ENCODE measurements around the gene LCN15. TPM values are rescaled to one million over a fixed set of nuclear protein-coding genes. Genes with fewer than 3 reads are reported as not detected.
"Not testable (repeated sequence)": the region's sequence is repeated elsewhere in the genome, so short reads cannot be mapped to it uniquely, and the experiment has no call there.

LCN15 gene
- total RNA-seq, 1 donor from 2014 or later, result 0.46 TPM

DNA sequence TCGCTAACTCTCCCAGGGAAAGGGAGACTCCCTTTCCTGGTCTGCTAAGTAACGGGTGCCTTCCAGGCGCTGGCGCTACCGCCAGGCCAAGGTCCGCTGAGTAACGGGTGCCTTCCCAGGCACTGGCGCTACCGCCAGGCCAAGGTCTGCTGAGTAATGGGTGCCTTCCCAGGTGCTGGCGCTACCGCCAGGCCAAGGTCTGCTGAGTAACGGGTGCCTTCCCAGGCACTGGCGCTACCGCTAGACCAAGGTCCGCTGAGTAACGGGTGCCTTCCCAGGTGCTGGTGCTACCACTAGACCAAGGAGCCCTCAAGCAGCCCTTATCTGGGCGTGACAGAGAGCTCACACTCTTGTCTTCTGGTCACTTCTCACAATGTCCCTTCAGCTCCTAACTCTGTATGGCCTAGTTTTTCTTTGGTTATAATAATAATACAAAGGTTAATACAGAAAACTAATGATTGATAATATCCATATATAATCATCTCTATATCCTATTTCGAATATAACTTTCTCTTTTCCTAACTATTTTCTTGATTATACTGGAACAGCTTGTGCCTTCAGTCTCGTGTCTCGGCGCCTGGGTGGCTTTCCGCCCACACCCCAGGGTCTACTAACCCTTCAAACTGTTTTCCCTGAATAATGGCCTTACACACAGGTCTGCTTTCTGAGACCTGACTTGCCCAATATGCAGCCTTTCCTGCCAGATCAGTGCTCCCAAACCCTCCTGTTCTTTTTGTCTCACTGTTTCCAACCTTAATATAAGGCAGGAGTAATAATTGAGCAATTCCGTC lies 21.4 kb upstream of the LCN15 start:
- ATAC-seq; DNase-seq (ENCODE audit: missing footprints): not testable (repeated sequence)
- intact Hi-C loops (cut with DNase I), result loop anchor here (2.0 to 10.0 kb wide), 2 partner anchors 249 to 279 kb away; no protein-coding TSS in a partner anchor

DNA sequence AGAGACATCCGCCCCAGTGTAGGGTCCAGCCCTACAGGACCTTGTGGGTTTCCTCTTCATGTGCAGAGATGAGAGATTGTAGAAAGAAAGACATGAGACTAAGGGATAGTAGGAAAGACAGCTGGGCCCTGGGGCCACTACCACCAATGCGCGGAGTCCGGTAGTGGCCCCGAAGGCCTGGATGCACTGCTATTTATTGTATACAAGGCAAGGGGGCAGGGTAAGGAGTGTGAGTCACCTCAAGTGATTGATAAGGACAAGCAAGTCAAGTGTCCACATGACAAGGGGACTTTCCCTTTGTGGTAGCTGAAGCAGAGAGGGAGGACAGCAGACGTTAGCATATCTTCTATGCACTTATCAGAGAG lies 20.7 kb upstream of the LCN15 start:
- intact Hi-C loops (cut with DNase I), result loop anchor here (10.0 kb wide), 1 partner anchor 280 kb away; no protein-coding TSS in a partner anchor
- DNase-seq (ENCODE audit: missing footprints) (no peak), ATAC-seq (no peak)

DNA sequence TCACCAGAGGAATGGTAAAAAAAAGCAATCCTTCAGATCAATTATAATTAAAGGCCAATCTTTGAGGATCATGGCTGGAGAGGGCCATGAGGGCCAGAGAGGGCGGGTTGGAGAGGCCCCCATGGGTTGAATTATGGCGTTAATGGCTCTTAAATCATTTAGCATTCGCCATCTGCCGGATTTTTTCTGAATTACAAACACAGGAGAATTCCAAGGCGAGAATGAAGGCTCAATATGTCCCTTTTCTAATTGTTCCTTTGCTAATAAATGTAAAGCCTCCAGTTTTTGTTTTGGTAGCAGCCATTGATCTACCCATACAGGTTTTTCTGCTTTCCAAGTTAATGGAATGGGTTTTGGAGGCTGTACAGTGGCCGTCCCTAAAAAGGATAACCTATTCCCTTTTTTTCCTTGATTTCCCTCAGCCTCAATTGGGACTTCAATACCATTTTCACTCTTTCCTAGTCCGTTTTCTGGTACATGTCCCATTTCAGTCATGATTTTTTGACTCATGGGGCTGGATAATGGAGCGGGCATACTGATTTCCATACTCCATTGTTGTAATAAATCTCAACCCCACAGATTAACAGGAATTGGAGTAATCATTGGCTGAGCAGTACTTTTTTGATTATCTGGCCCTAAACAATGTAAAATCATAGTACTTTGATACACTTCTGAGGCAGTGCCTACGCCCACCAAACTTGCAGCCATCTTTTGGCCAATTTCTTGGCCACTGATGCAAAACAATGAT lies 20.1 kb upstream of the LCN15 start:
- no peak for DNase-seq (ENCODE audit: missing footprints)
- intact Hi-C loops (cut with DNase I), result loop anchor here (10.0 kb wide), 1 partner anchor 280 kb away; no protein-coding TSS in a partner anchor
- no peak for ATAC-seq

DNA sequence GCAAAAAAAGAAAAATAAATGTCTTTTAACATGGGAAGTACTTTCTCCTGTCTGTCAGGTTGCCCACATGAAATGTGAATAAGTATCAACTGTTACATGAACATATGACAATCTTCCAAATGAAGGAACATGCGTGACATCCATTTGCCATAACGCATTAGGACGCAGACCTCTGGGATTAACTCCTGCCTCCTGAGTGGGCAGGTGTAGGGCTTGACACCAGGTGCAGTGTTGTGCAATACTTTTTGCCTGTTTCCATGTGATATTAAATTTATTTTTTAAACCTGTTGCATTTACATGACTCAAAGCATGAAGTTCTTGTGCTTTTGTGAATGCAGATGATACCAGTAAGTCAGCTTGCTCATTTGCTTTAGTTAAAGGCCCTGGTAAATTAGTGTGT lies 18.1 kb upstream of the LCN15 start:
- intact Hi-C loops (cut with DNase I), result loop anchor here (10.0 kb wide), 1 partner anchor 282 kb away; no protein-coding TSS in a partner anchor
- DNase-seq (ENCODE audit: missing footprints) (no peak), ATAC-seq (no peak)

DNA sequence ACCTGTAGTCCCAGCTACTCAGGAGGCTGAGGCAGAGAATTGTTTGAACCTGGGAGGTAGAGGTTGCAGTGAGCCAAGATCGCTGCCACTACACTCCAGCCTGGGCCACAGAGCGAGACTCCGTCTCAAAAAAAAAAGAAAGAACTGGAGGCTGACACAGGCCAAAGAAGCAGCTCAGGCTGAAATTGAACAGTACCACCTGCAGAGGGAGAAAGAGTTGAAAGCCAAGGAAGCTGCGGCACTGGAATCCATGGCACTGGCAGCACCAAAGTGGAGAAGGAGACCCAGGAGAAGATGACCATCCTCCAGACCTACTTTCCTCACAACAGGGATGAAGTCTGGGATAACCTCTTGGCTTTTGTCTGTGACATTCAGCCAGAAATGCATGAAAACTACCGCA lies 15.5 kb upstream of the LCN15 start:
- DNase-seq (ENCODE audit: missing footprints), result no peak
- intact Hi-C loops (cut with DNase I), result loop anchor here (10.0 kb wide), 1 partner anchor 285 kb away; no protein-coding TSS in a partner anchor

DNA sequence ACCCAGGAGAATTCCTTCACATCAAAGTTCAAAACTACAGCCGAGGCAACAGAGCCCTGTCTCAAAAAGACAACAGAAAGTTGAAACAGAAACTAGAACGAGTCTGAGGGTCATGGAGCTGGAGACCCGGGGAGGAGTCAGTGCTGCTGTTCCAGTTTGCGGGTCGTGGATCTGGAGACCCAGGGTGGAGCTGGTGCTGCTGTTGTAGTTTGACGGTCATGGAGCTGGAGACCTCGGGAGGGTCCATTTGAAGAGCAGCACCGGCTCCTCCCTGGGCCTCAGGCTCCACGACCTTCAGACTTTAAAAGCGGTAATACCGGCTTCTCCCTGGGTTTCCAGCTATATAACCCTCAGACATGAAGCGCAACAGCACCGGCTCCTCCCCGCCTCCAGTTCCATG lies 13.0 kb upstream of the LCN15 start:
- no peak for ATAC-seq
- intact Hi-C loops (cut with DNase I), result no loop called here

More for the DNA sequence above, 15.5 kb upstream of the LCN15 start:
- no peak for ATAC-seq

DNA sequence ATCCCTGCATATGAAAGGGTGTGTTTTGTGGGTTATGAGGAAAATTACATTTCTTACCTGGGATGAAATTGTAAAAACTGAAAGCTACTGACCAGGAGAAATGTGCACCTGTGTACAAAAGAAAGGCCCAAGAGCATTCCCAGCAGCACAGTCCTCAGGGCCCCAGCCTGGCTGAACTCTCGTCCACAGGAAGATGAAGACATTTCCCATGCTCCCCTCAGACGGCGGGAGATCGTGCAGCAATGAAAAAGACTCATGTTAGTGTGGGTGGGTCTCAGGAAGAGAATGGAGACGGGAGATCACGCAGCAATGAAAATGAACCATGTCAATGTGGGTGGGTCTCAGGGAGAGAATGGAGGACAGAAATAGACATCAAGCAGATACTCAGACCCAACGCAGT lies 12.6 kb upstream of the LCN15 start:
- intact Hi-C loops (cut with DNase I), result no loop called here
- no peak for DNase-seq (ENCODE audit: missing footprints)

More for the DNA sequence above, 13.0 kb upstream of the LCN15 start:
- no peak for DNase-seq (ENCODE audit: missing footprints)

DNA sequence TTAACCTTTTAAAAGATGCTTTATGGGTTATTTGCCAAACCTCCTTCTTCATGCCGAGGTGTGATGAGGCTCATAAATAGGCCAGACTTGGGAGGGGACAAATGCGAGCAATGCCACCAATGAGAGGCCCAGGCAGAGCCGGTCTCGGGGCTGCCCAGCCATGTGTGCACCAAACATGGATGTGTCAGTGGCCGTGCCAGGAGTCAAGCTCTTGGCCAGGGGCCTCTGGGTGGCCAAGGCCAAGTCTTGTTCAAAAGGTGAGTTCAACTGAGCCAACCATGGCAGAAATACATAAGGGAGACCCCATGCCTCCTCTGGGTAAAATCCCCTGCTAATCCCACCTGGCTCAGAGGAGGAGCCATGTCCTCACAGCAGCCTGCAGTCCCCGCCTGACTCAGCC lies 10.9 kb upstream of the LCN15 start:
- intact Hi-C loops (cut with DNase I), result no loop called here
- ATAC-seq, result no peak
- no peak for DNase-seq (ENCODE audit: missing footprints)

More for the DNA sequence above, 12.6 kb upstream of the LCN15 start:
- no peak for ATAC-seq

DNA sequence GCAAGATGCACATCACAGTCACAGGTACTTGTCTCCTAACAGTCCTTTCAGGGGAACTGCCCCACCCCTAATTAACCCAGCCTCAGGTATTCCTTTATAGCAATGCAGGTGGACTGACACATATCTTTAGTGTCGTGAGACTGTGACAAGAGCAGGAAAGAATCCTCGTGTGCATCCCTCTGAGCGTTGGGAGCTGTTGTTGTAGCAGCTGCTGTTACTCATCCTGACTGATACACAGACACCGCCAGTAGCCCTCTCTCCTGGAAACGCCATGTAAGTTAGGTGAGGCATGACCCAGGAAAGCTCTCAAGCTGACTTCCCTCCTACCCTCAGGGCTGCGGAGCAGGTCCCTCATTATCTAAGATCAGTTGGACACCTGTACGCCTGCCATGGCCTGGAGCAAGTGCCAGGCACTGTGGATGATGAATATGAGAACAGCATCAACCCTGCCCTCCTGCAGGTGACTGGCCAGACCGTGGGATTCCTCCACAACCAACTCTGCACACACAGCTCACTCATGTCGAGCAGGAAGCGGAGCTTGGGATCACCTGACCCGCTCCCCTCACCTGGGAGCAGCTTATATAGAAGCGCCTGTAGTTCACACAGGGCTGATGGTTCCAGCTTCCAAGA lies 10.2 kb upstream of the LCN15 start:
- DNase-seq (ENCODE audit: missing footprints) (no peak), ATAC-seq (no peak)
- intact Hi-C loops (cut with DNase I), result no loop called here

DNA sequence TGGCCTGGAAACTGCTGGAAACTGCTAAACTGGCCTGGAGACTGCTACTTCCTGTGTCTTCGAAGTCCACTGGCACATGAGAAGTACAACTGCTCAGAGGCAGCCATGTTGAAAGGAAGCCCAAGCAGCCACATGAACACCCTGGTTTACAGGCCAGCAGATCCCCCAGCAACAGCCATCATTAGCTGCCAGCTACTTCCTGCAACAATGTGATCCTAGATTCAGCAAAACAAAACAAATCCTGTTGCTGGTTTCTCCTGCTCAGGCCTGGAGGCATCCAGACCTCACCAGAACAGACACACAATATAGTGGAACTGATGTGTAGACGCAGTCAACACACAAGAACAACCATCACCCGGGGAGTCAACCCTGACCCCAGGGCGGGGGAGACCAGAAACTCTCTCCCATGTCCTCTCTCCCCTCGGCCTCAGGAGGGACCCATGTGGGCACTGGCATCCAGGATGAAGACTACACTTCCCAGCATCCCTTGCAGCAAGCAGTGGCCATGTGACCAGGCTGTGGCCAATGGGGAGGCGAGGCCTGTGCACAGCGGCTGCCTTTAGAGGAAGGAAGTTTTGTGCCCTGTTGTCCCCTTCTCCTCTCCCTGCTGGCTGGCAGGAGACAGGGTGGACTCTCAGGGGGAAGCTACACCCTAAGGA lies 9.2 kb upstream of the LCN15 start:
- DNase-seq (ENCODE audit: missing footprints), result peak; percentile 77
- intact Hi-C loops (cut with DNase I), result no loop called here

DNA sequence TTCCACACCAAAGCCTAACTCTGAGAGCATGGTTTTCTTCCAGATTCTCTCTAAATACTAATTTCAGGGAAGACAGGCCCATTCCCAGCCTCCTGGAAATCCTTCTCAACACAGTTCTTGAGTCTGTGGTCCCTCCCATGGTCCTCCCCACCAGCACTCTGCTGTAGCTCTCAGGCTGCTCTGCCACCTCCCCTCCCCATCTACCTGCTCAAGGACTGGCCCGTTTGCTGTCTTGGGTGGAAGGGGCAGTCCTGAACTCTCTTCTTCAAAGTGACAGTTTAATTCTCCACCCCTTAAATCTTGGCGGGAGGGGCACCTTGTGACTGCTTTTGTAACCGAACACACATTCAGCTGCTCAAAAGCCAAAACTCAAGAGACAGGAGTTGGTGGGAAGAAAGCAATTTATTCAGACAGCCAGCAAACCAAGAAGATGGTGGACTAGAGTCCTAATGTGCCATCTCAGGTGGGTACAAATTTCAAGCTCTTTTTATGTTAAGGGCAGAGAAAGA lies 7.6 kb upstream of the LCN15 start:
- ATAC-seq, result no peak

More for the DNA sequence above, 9.2 kb upstream of the LCN15 start:
- peak; percentile 48 for ATAC-seq

DNA sequence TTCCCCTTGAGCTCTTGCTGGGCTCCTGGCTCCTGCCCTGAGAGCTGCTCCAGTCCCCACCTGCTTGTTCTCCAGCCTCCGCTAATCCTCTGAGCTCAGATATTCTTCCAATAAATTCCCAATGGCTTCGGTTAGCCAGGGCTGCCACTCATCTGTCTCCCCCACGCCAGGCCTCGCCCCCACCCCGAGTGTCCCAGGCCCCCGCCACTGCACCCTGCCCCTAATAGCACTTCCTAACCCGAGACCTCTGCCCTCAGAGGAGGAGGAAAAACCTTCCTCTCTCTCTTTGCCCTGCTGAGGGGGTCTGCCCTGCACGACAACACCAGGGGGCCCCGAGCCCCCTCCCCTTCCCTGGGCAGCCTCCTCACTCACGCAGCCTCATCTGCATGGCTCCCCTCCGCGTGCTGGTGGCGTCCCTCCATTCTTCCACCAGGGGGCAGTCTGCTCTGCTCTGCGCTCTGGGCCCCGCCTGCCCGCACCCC lies 5.4 kb upstream of the LCN15 start:
- DNase-seq (ENCODE audit: missing footprints) (no peak), ATAC-seq (peak; percentile 47)
- intact Hi-C loops (cut with DNase I), result no loop called here

More for the DNA sequence above, 7.6 kb upstream of the LCN15 start:
- no peak for DNase-seq (ENCODE audit: missing footprints)
- intact Hi-C loops (cut with DNase I), result no loop called here

DNA sequence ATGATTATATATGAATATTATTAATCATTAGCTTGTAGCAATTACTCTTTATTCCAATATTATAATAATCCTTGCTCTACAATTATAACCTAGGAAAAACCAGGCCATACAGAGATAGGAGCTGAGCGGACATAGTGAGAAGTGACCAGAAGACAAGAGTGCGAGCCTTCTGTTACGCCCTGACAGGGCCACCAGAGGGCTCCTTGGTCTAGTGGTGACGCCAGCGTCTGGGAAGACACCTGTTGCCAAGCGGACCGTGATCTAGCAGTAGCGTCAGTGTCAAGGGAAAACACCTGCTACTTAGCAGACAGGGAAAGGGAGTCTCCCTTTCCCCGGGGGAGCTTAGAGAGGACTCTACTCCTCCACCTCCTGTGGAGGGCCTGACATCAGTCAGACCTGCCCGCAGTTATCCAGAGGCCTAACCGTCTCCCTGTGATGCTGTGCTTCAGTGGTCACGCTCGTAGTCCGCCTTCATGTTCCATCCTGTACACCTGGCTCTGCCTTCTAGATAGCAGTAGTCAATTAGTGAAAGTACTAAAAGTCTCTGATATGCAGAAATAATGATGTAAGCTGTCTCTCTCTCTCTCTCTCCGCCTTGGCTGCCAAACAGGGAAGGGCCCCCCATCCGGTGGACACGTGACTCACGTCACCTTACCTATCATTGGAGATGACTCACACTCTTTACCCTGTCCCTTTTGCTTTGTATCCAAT lies 2.2 kb upstream of the LCN15 start:
- DNase-seq (ENCODE audit: missing footprints), result peak; percentile 72
- ATAC-seq; intact Hi-C loops (cut with DNase I): not testable (repeated sequence)

DNA sequence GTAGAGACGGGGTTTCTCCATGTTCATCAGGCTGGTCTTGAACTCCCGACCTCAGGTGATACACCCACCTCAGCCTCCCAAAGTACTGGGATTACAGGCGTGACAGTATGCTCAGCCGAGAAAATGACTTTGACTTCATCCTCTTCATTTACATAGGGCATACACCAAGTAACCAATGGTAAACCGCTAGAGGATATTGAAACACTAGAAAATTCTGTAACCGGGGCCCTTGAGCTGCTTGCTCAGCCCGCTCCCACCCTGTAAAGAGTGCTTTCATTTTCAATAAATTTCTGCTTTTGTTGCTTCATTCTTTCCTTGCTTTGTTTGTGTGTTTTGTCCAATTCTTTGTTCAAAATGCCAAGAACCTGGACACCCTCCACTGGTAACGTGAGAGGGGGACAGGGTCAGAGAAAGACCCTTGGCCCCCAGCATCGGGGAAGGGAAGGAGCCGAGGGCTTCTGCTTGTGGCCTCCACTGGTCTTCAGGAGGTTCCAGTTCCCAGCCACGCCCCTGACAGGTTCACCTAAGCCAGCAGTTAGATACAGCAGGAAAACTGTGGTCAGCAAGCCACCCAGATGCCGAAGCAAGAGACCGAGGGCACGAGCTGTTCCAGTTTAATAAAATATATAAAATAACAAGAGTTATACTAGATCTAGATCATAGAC lies 1.6 kb upstream of the LCN15 start:
- ATAC-seq; intact Hi-C loops (cut with DNase I); DNase-seq (ENCODE audit: missing footprints): not testable (repeated sequence)

DNA sequence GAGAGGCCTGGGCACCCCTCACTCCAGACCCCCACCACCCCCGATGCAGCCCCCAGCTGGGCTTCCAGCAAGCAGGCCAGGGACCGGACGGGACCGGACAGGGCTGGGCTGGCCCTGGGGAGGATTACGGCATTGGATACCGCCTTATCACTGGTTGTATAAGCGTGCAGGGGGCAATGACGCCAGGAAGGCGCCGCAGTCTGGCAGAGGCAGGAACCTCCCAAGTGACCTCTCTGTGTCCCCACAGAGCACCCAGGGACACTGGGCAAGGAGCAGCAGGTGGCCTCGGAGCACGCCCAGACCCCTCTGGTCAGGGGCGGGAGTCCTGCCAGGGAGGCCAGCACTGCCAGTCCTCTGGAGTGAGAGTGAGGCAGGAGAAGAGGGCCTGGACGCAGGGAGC lies 723 bp upstream of the LCN15 start:
- peak; percentile 24 for ATAC-seq
- DNase-seq (ENCODE audit: missing footprints), result no peak
- intact Hi-C loops (cut with DNase I), result no loop called here

DNA sequence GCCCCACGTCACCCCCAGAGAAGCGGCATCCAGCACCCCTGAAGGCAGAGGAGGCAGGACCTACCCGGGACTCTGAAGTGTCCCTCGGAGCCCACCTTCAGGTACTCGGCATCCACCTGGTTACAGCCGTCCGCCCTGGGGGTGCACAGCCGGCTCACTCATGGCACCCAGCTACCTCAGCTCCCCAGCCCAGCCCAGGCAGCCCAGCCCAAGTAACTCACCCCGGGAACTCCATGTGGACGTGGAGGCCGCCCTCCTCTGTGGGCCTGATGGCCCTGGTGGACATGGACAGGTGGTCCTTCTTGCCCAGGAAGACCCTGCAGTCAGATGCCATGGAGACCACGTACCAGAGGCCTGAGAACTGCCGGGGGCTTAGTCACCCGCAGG lies 676 bp downstream of the LCN15 start:
- DNase-seq (ENCODE audit: missing footprints) (no peak), ATAC-seq (no peak)
- intact Hi-C loops (cut with DNase I), result no loop called here

DNA sequence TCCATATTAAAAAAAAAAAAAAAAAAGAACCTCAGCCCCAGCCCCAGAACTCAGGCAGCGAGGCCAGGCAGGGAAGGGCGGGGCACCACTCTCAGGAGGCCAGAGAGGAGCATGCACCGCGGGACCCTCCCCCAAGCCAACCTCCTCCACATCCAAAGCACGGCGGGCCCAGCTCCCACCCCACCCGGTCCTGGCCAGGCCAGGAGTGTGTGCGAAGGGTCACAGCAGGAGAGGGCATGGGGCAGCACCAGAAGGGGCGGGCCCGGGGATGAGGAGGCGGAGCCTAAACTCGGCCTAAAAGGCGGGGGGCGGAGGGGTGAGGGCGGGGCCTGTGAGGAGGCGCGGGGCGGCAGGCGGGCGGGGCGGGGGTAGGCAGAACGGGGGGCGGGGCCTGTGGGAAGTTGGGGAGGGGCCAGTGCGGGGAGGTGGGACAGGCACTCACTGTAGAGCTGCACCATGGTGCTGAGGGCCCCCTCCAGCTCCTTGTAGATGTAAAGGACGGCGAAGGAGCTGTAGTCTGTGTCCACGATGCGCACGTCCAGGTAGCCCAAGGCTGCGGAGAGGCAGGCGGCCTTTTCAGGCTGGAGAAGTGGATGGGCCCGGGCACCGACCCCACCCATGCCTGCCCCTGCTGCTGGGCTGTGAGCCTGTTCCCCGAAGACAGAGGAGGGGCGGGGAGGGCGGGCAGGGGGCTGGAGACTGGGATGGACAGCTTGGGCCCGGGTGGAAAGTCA lies 1.2 kb downstream of the LCN15 start:
- intact Hi-C loops (cut with DNase I), result no loop called here
- peak; percentile 74 for DNase-seq (ENCODE audit: missing footprints)
- peak; percentile 26 for ATAC-seq

All from Right ventricle myocardium inferior (tissue), 1 donor.